Ovary (tissue), 9 donors: ENCODE data around the gene OSBPL5. TPM values are rescaled to one million over a fixed set of nuclear protein-coding genes. Genes with fewer than 3 reads are reported as not detected.
A peak's percentile ranks its signal among the peaks of the same experiment; 100 is the strongest.

ENCODE experiments used
- DNase-seq, 5 donors: peaks; one replicate each; pipeline ENCODE4 v3.0.0-alpha.2; 2019 to 2020
- H3K27ac ChIP-seq, 2 donors: fragments of 200-600 bp; one replicate each; pipeline versions ENCODE4 v1.5.1 to v1.8.0; 2019 to 2022
- H3K27me3 ChIP-seq: fragments of 200-600 bp; one replicate; pipeline ENCODE4 v1.8.0; 2022
- H3K36me3 ChIP-seq: fragments of 200-600 bp; sonication (generic); one replicate; pipeline ENCODE4 v1.5.1; 2019
- H3K4me1 ChIP-seq: one replicate; pipeline ENCODE4 v1.8.1; 2013; ENCODE audit warnings: mild to moderate bottlenecking, moderate library complexity; ENCODE audit not compliant: insufficient read depth
- H3K4me3 ChIP-seq: fragments of 200-600 bp; sonication (generic); one replicate; pipeline ENCODE4 v1.5.1; 2017
- H3K9me3 ChIP-seq, 2 donors: fragments of 200-600 bp in 1 of 2; sonication (generic) in 1 of 2; one replicate each; pipeline versions ENCODE4 v1.5.1 to v1.8.1; 2013 to 2019; ENCODE audit warnings: mild to moderate bottlenecking in 1 of 2, moderate library complexity in 1 of 2
- CTCF ChIP-seq, 3 donors: fragments of 450-650 bp in 2 of 3; fragments of 200-600 bp in 1 of 3; IDR thresholded peaks; one replicate each; pipeline versions ENCODE4 v1.5.1 to v1.8.0; 2016 to 2022; ENCODE audit warnings: antibody characterized with exemption in 3 of 3, mild to moderate bottlenecking in 1 of 3
- EP300 ChIP-seq: sonication (generic); formaldehyde crosslinking; IDR thresholded peaks from one replicate; pipeline ENCODE4 v1.6.1; 2017; ENCODE audit warnings: antibody characterized with exemption
- POLR2A ChIP-seq: fragments of 450-650 bp; IDR thresholded peaks from one replicate; pipeline ENCODE4 v1.6.1; 2017; ENCODE audit warnings: antibody characterized with exemption, mild to moderate bottlenecking, moderate library complexity
- WGBS, 3 donors: extraction: QIAGEN DNeasy Blood & Tissue Kit in 1 of 3; methylation state at CpG; one replicate each; pipeline versions ENCODE4 v1.1.5 to v1.1.7; 2013 to 2017; 5-methylcytosine and 5-hydroxymethylcytosine counted together
- intact Hi-C, 4 donors: fragments of 100-400 bp; cut with DNase I; formaldehyde crosslinking; loops; one replicate each; pipeline versions ENCODE4 v1.11.0 to v1.15.1; 2022 to 2023
- polyA plus RNA-seq, 2 donors: library from polyadenylated mRNA; stranded (reverse); fragments of 200-250 nt in 1 of 2; fragments of 350-450 nt in 1 of 2; fragmentation: Illumina TruSeq in 1 of 2; extraction: RNeasy Lipid Tissue Mini Kit (QIAGEN cat#74804) in 1 of 2; gene quantifications; one replicate each; pipeline ENCODE4 v1.2.3, GENCODE V29; 2013 to 2014
- total RNA-seq, 7 donors: library from RNA; depleted of rRNA in 2 of 7; stranded (reverse); fragments of >200 nt in 2 of 7; fragmentation: NEBNext Ultra II Directional in 3 of 7; extraction: Animal tissue kit (Norgen Biotek cat#: 25700) in 3 of 7; gene quantifications; one replicate each; pipeline versions ENCODE4 v1.1.0 to v1.2.4, GENCODE V29; 2016 to 2023
- donor health status: DM: no; HTN: no; CAD: no; lungs with moderate emphysema.
- donor health status: DM: no; HTN: no; CAD: no.
- donor health status: Bipolar disorder and iron deficiency.
- donor health status: DM: yes; HTN: yes; CAD: no.
- donor health status: DM: no; HTN: no; CAD: no.
- donor health status: DM: yes; HTN: yes; CAD: no.

OSBPL5 gene
- total and polyA plus RNA-seq, 9 donors = 3.0 to 41.0 (median 23.3) TPM

GRCh38 chr11:3051196-3052108 is 113.7 kb downstream of the OSBPL5 start:
- Histone ChIP-seq H3K36me3 (no peaks in the 10 kb centered on the region), H3K27ac (no peak overlapping the region), H3K4me3 (no peak overlapping the region), H3K27me3 (no peaks in the 10 kb centered on the region), H3K4me1 (peaks cover 6% of the 10 kb centered on the region), H3K9me3 (no peaks in the 10 kb centered on the region)
- WGBS, 3 donors = 90 to 93% (median 91%) methylated on average over 13 of the region's 13 CpGs
- intact Hi-C loops = no loop called here
- DNase-seq = peak in 1 of 5 donors; percentile 7
- TF ChIP-seq EP300 (no peak), POLR2A (no peak), CTCF (IDR thresholded peaks at IDR 0.05) (no peak)

DNA sequence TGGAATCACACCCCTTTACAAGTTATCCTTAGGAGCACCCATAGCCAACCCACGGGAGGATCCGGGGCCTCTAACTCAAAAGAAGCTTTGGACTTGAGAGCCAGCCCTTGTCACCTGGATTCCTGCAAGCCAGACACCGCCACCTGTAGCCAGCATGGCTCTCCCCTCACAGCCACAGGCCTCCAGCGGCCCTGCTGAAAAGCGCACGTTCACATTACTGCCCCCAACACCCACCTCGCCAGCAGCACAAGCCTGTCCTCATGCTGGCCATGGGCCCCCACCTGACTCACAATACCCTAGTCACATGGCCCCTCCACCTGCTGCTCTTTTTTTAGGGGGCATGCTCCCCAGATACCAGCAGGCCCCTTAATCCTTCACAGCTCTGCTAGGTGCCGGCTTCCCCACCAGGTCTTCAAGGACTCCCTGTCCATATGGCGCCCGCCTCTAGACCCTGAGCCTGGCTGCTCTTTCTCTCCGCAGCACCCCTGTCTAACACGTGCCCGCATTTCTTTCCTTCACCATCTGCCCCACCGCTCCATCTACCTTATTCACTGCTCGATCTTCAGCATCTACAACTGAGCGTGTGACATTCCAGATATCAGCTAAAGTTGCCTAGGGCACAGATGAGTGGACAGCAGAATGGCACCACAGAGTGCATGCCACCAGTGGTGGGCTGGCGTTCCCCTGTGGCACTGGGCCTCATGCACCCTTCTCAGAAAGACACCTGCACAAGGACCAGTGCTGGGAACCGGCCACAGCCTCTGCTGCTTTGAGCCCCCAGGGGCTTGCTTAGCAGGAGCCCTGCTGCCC is 114.5 kb downstream of the OSBPL5 start:
- intact Hi-C loops = no loop called here
- no peaks in the 10 kb centered on the region for H3K27me3 ChIP-seq
- no peaks in the 10 kb centered on the region for H3K36me3 ChIP-seq
- H3K4me3 ChIP-seq = no peak overlapping the region
- 91 to 93% (median 92%) methylated on average over 18 of the region's 18 CpGs for WGBS, 3 donors
- H3K4me1 ChIP-seq = peaks cover 4% of the 10 kb centered on the region
- H3K27ac ChIP-seq = no peak overlapping the region
- no peaks in the 10 kb centered on the region for H3K9me3 ChIP-seq
- peak in 1 of 5 donors; percentile 33 for DNase-seq
- TF ChIP-seq POLR2A (no peak), CTCF (IDR thresholded peaks at IDR 0.05) (no peak), EP300 (no peak)

- Histone ChIP-seq H3K36me3 (no peaks in the 10 kb centered on the region), H3K4me1 (peaks cover 4% of the 10 kb centered on the region), H3K9me3 (no peaks in the 10 kb centered on the region), H3K27ac (no peak overlapping the region), H3K4me3 (no peak overlapping the region), H3K27me3 (no peaks in the 10 kb centered on the region)
- TF ChIP-seq CTCF (IDR thresholded peaks at IDR 0.05) (no peak), POLR2A (no peak), EP300 (no peak)
- WGBS, 3 donors = 41 to 53% (median 48%) methylated on average over 12 to 18 of the region's 18 CpGs
- DNase-seq = peak; percentile 55 to 73 (median 65)
- intact Hi-C loops = loop anchor here in 1 of 4 donors (10.0 kb wide), 1 partner anchor 355 kb away; no protein-coding TSS in a partner anchor
Measured at GRCh38 chr11:3049430-3050243, 115.5 kb downstream of the OSBPL5 start.

- intact Hi-C loops = loop anchor here in 1 of 4 donors (10.0 kb wide), 1 partner anchor 357 kb away; no protein-coding TSS in a partner anchor
- Histone ChIP-seq H3K9me3 (no peaks in the 10 kb centered on the region), H3K4me1 (peaks cover 4% of the 10 kb centered on the region), H3K36me3 (no peaks in the 10 kb centered on the region), H3K27ac (no peak overlapping the region), H3K4me3 (no peak overlapping the region), H3K27me3 (no peaks in the 10 kb centered on the region)
- 87 to 93% (median 93%) methylated on average over 16 of the region's 16 CpGs for WGBS, 3 donors
- TF ChIP-seq CTCF (IDR thresholded peaks at IDR 0.05) = no peak
- TF ChIP-seq EP300 = no peak
- no peak for TF ChIP-seq POLR2A
- DNase-seq = no peak
Measured at GRCh38 chr11:3047637-3048036, 117.5 kb downstream of the OSBPL5 start.
